ENCODE data around the gene ERN1.

- TF ChIP-seq, protein P1, sequence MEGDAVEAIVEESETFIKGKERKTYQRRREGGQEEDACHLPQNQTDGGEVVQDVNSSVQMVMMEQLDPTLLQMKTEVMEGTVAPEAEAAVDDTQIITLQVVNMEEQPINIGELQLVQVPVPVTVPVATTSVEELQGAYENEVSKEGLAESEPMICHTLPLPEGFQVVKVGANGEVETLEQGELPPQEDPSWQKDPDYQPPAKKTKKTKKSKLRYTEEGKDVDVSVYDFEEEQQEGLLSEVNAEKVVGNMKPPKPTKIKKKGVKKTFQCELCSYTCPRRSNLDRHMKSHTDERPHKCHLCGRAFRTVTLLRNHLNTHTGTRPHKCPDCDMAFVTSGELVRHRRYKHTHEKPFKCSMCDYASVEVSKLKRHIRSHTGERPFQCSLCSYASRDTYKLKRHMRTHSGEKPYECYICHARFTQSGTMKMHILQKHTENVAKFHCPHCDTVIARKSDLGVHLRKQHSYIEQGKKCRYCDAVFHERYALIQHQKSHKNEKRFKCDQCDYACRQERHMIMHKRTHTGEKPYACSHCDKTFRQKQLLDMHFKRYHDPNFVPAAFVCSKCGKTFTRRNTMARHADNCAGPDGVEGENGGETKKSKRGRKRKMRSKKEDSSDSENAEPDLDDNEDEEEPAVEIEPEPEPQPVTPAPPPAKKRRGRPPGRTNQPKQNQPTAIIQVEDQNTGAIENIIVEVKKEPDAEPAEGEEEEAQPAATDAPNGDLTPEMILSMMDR (IDR thresholded peaks at IDR 0.05), result no peak
- TF ChIP-seq MAX (CRISPR knock-in tag; IDR thresholded peaks at IDR 0.05) (no peak), MYBL2 (CRISPR knock-in tag; IDR thresholded peaks at IDR 0.05) (no peak), ZNF671 (CRISPR knock-in tag; IDR thresholded peaks at IDR 0.05) (no peak), ZBTB21 (CRISPR knock-in tag; IDR thresholded peaks at IDR 0.05; ENCODE audit: borderline replicate concordance) (no peak), FOXP4 (CRISPR knock-in tag; IDR thresholded peaks at IDR 0.05) (no peak), CREB1 (CRISPR knock-in tag; IDR thresholded peaks at IDR 0.05) (no peak)
- TF ChIP-seq, protein P2, sequence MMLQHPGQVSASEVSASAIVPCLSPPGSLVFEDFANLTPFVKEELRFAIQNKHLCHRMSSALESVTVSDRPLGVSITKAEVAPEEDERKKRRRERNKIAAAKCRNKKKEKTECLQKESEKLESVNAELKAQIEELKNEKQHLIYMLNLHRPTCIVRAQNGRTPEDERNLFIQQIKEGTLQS (CRISPR knock-in tag; conservative IDR thresholded peaks at IDR 0.05), result no peak
- TF ChIP-seq, protein P3, sequence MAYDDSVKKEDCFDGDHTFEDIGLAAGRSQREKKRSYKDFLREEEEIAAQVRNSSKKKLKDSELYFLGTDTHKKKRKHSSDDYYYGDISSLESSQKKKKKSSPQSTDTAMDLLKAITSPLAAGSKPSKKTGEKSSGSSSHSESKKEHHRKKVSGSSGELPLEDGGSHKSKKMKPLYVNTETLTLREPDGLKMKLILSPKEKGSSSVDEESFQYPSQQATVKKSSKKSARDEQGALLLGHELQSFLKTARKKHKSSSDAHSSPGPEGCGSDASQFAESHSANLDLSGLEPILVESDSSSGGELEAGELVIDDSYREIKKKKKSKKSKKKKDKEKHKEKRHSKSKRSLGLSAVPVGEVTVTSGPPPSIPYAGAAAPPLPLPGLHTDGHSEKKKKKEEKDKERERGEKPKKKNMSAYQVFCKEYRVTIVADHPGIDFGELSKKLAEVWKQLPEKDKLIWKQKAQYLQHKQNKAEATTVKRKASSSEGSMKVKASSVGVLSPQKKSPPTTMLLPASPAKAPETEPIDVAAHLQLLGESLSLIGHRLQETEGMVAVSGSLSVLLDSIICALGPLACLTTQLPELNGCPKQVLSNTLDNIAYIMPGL (CRISPR knock-in tag; IDR thresholded peaks at IDR 0.05), result no peak
- TF ChIP-seq, protein P4, sequence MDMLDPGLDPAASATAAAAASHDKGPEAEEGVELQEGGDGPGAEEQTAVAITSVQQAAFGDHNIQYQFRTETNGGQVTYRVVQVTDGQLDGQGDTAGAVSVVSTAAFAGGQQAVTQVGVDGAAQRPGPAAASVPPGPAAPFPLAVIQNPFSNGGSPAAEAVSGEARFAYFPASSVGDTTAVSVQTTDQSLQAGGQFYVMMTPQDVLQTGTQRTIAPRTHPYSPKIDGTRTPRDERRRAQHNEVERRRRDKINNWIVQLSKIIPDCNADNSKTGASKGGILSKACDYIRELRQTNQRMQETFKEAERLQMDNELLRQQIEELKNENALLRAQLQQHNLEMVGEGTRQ (CRISPR knock-in tag; IDR thresholded peaks at IDR 0.05), result no peak
Observed at GRCh38 chr17:64155751-64156544, 26.0 kb upstream of the ERN1 start.

All from WTC11 (cell line).